Measurements from ENCODE around the gene TMSB15B. TPM values are rescaled to one million over a fixed set of nuclear protein-coding genes. Genes with fewer than 3 reads are reported as not detected.
"Not testable (repeated sequence)": the region's sequence is repeated elsewhere in the genome, so short reads cannot be mapped to it uniquely, and the experiment has no call there.

TMSB15B gene
- total and polyA plus RNA-seq, 4 experiments from 2014 or later, result 4.5 to 6.5 (median 6.3) TPM

- intact Hi-C loops (cut with micrococcal nuclease), result no loop called here
- Histone ChIP-seq H3K36me3 (ENCODE audit: insufficient read depth, low read length) (no peaks in the 10 kb centered on the region), H3K27ac (ENCODE audit: low read depth, low read length) (no peak overlapping the region), H3K9me3 (ENCODE audit: control insufficient read depth in 1 of 2, low read length in 2 of 2) (no peaks in the 10 kb centered on the region), H3K27me3 (ENCODE audit: insufficient read depth, low read length) (no peaks in the 10 kb centered on the region), H3K4me3 (ENCODE audit: low read length in 2 of 2) (no peak overlapping the region), H3K4me1 (ENCODE audit: insufficient read depth, low read length) (no peaks in the 10 kb centered on the region)
- Mint-ChIP-seq H3K36me3 (no peaks in the 10 kb centered on the region), H3K4me1 (no peaks in the 10 kb centered on the region), H3K9me3 (no peaks in the 10 kb centered on the region), H3K27ac (no peak overlapping the region), H3K27me3 (no peaks in the 10 kb centered on the region), H3K4me3 (no peak overlapping the region)
- CTCF ChIA-PET (ENCODE audit: partially characterized antibody), result no interaction called here
- DNase-seq, result no peak
- POLR2A ChIA-PET (ENCODE audit: partially characterized antibody), result no interaction called here
Measured at GRCh38 chrX:103954259-103954658, 8.2 kb upstream of the TMSB15B start.

GRCh38 chrX:103960599-103960998 is 1.8 kb upstream of the TMSB15B start:
- H3K27ac Mint-ChIP-seq; H3K36me3 ChIP-seq (ENCODE audit: insufficient read depth, low read length); H3K9me3 ChIP-seq (ENCODE audit: control insufficient read depth in 1 of 2, low read length in 2 of 2); H3K4me1 ChIP-seq (ENCODE audit: insufficient read depth, low read length); H3K27me3 Mint-ChIP-seq; H3K4me3 ChIP-seq (ENCODE audit: low read length in 2 of 2); CTCF ChIA-PET (ENCODE audit: partially characterized antibody); H3K36me3 Mint-ChIP-seq; H3K27me3 ChIP-seq (ENCODE audit: insufficient read depth, low read length); H3K4me3 Mint-ChIP-seq; H3K27ac ChIP-seq (ENCODE audit: low read depth, low read length); intact Hi-C loops (cut with micrococcal nuclease); DNase-seq; POLR2A ChIA-PET (ENCODE audit: partially characterized antibody); H3K4me1 Mint-ChIP-seq; H3K9me3 Mint-ChIP-seq: not testable (repeated sequence)

- H3K27me3 ChIP-seq (ENCODE audit: insufficient read depth, low read length); H3K4me1 Mint-ChIP-seq; H3K27ac ChIP-seq (ENCODE audit: low read depth, low read length); H3K36me3 Mint-ChIP-seq; H3K27ac Mint-ChIP-seq; H3K4me3 ChIP-seq (ENCODE audit: low read length in 2 of 2); H3K9me3 Mint-ChIP-seq; POLR2A ChIA-PET (ENCODE audit: partially characterized antibody); H3K4me1 ChIP-seq (ENCODE audit: insufficient read depth, low read length); H3K36me3 ChIP-seq (ENCODE audit: insufficient read depth, low read length); H3K27me3 Mint-ChIP-seq; intact Hi-C loops (cut with micrococcal nuclease); H3K9me3 ChIP-seq (ENCODE audit: control insufficient read depth in 1 of 2, low read length in 2 of 2); DNase-seq; CTCF ChIA-PET (ENCODE audit: partially characterized antibody); H3K4me3 Mint-ChIP-seq: not testable (repeated sequence)
Measured at GRCh38 chrX:103983508-103983907, 21.1 kb downstream of the TMSB15B start.

- no peak overlapping the region for H3K27ac Mint-ChIP-seq
- no peaks in the 10 kb centered on the region for H3K4me1 Mint-ChIP-seq
- Histone ChIP-seq H3K9me3 (ENCODE audit: control insufficient read depth in 1 of 2, low read length in 2 of 2) (no peaks in the 10 kb centered on the region), H3K27ac (ENCODE audit: low read depth, low read length) (no peak overlapping the region), H3K4me1 (ENCODE audit: insufficient read depth, low read length) (no peaks in the 10 kb centered on the region), H3K36me3 (ENCODE audit: insufficient read depth, low read length) (no peaks in the 10 kb centered on the region), H3K4me3 (ENCODE audit: low read length in 2 of 2) (no peak overlapping the region), H3K27me3 (ENCODE audit: insufficient read depth, low read length) (no peaks in the 10 kb centered on the region)
- intact Hi-C loops (cut with micrococcal nuclease), result no loop called here
- DNase-seq, result no peak
- no peaks in the 10 kb centered on the region for H3K36me3 Mint-ChIP-seq
- H3K4me3 Mint-ChIP-seq, result no peak overlapping the region
- CTCF ChIA-PET (ENCODE audit: partially characterized antibody), result no interaction called here
- peaks cover 0 to 5% of the 10 kb centered on the region in 2 donors for H3K27me3 Mint-ChIP-seq
- POLR2A ChIA-PET (ENCODE audit: partially characterized antibody), result no interaction called here
- peaks cover 0 to 2% (median 0%) of the 10 kb centered on the region in 8 donors for H3K9me3 Mint-ChIP-seq
Measured at GRCh38 chrX:103999234-103999633, 36.8 kb downstream of the TMSB15B start.

DNA sequence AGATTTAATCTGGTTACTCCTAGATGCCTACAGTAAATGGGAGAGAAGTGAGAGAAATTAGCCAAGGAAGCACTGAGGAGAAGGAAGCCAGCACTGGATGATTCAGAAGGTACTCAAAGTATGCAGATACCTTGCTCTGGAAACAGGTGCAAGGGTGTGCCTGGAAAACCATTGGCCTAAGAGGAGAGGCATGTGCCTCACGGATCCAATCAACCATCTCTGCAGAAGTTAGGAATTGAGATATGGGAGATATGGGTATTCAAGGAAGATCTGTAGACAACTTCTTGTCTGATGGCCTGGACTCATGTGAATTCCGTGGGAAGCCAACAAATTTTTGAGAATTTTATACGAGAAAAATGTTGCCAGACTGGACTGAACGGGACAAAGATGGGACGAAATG is 46.4 kb downstream of the TMSB15B start:
- no peak overlapping the region for H3K27ac ChIP-seq (ENCODE audit: low read depth, low read length)
- H3K4me1 ChIP-seq (ENCODE audit: insufficient read depth, low read length), result no peaks in the 10 kb centered on the region
- no peaks in the 10 kb centered on the region for H3K27me3 ChIP-seq (ENCODE audit: insufficient read depth, low read length)
- H3K4me3 ChIP-seq (ENCODE audit: low read length in 2 of 2), result no peak overlapping the region
- Mint-ChIP-seq H3K27ac (no peak overlapping the region), H3K4me3 (no peak overlapping the region), H3K27me3 (peaks cover 0 to 9% of the 10 kb centered on the region in 2 donors), H3K4me1 (no peaks in the 10 kb centered on the region), H3K9me3 (no peaks in the 10 kb centered on the region), H3K36me3 (no peaks in the 10 kb centered on the region)
- ChIA-PET POLR2A (ENCODE audit: partially characterized antibody) (no interaction called here), CTCF (ENCODE audit: partially characterized antibody) (no interaction called here)
- H3K9me3 ChIP-seq (ENCODE audit: control insufficient read depth in 1 of 2, low read length in 2 of 2), result no peaks in the 10 kb centered on the region
- intact Hi-C loops (cut with micrococcal nuclease), result no loop called here
- H3K36me3 ChIP-seq (ENCODE audit: insufficient read depth, low read length), result no peaks in the 10 kb centered on the region
- DNase-seq, result no peak

DNA sequence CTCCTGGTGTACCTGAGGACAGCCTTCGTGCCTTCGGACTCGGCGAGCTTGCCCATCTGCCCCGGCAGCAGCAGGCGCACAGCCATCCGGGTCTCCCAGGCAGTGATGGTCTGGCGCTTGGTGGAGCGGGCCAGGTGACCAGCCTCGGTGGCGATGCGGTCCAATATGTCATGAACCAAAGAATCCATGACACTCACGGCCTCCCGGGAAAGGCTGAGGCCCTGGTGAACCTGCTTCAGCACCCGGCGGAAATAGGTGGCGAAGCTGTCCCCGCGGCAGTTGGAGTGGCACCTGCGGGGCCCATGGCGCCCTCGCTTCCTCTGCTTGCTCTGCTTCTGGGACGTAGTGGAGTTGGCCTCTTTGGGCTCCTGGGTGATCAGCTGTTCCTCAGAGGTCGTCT is 50.7 kb downstream of the TMSB15B start:
- DNase-seq, result no peak
- H3K9me3 ChIP-seq (ENCODE audit: control insufficient read depth in 1 of 2, low read length in 2 of 2), result no peaks in the 10 kb centered on the region
- no peak overlapping the region for H3K4me3 Mint-ChIP-seq
- POLR2A ChIA-PET (ENCODE audit: partially characterized antibody), result no interaction called here
- peaks cover 0 to 5% of the 10 kb centered on the region in 2 donors for H3K27me3 Mint-ChIP-seq
- CTCF ChIA-PET (ENCODE audit: partially characterized antibody), result no interaction called here
- no peaks in the 10 kb centered on the region for H3K36me3 ChIP-seq (ENCODE audit: insufficient read depth, low read length)
- H3K36me3 Mint-ChIP-seq, result no peaks in the 10 kb centered on the region
- H3K27me3 ChIP-seq (ENCODE audit: insufficient read depth, low read length), result no peaks in the 10 kb centered on the region
- no peak overlapping the region for H3K4me3 ChIP-seq (ENCODE audit: low read length in 2 of 2)
- no peak overlapping the region for H3K27ac Mint-ChIP-seq
- no peak overlapping the region for H3K27ac ChIP-seq (ENCODE audit: low read depth, low read length)
- H3K4me1 ChIP-seq (ENCODE audit: insufficient read depth, low read length), result no peaks in the 10 kb centered on the region
- no peaks in the 10 kb centered on the region for H3K4me1 Mint-ChIP-seq
- intact Hi-C loops (cut with micrococcal nuclease), result no loop called here
- no peaks in the 10 kb centered on the region for H3K9me3 Mint-ChIP-seq

GRCh38 chrX:104013606-104014005 is 51.2 kb downstream of the TMSB15B start, which contains the start of gene H2BW1:
H2BW1 (minus strand) TSS chrX:104013708; CDS start chrX:104013576, 132 bp downstream.
- no peak within 1 kb of the TSS for H3K27ac ChIP-seq (ENCODE audit: low read depth, low read length)
- H3K4me1 ChIP-seq (ENCODE audit: insufficient read depth, low read length), result no peaks in the 10 kb centered on the region
- H3K9me3 Mint-ChIP-seq, result no peaks in the 10 kb centered on the region
- H3K36me3 Mint-ChIP-seq, result no peaks in the 10 kb centered on the region
- peaks cover 0 to 5% of the 10 kb centered on the region in 2 donors for H3K27me3 Mint-ChIP-seq
- H3K27ac Mint-ChIP-seq, result no peak within 1 kb of the TSS
- no peak for DNase-seq
- CTCF ChIA-PET (ENCODE audit: partially characterized antibody), result no interaction called here
- no peaks in the 10 kb centered on the region for H3K27me3 ChIP-seq (ENCODE audit: insufficient read depth, low read length)
- POLR2A ChIA-PET (ENCODE audit: partially characterized antibody), result no interaction called here
- H3K36me3 ChIP-seq (ENCODE audit: insufficient read depth, low read length), result no peaks in the 10 kb centered on the region
- no peak within 1 kb of the TSS for H3K4me3 ChIP-seq (ENCODE audit: low read length in 2 of 2)
- intact Hi-C loops (cut with micrococcal nuclease), result no loop called here
- H3K9me3 ChIP-seq (ENCODE audit: control insufficient read depth in 1 of 2, low read length in 2 of 2), result no peaks in the 10 kb centered on the region
- H3K4me1 Mint-ChIP-seq, result no peaks in the 10 kb centered on the region
- no peak within 1 kb of the TSS for H3K4me3 Mint-ChIP-seq

DNA sequence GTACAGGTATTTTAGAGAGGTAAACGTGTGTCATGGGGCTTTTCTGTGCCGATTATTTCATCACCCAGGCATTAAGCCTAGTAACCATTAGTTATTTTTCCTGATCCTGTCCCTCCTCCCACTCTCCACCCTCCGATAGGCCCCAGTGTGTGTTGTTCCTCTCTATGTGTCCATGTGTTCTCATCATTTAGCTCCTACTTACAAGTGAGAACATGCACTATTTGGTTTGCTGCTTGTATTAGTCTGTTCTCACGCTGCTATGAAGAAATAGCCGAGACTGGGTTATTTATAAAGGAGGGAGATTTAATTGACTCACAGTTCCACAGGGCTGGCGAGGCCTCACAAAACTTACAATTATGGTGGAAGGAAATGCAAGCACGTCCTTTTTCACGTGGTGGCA is 53.1 kb downstream of the TMSB15B start:
- H3K36me3 Mint-ChIP-seq; DNase-seq; H3K27me3 ChIP-seq (ENCODE audit: insufficient read depth, low read length); H3K4me3 Mint-ChIP-seq; H3K36me3 ChIP-seq (ENCODE audit: insufficient read depth, low read length); CTCF ChIA-PET (ENCODE audit: partially characterized antibody); H3K4me1 ChIP-seq (ENCODE audit: insufficient read depth, low read length); H3K27ac ChIP-seq (ENCODE audit: low read depth, low read length); H3K27me3 Mint-ChIP-seq; POLR2A ChIA-PET (ENCODE audit: partially characterized antibody); H3K27ac Mint-ChIP-seq; H3K9me3 Mint-ChIP-seq; H3K9me3 ChIP-seq (ENCODE audit: control insufficient read depth in 1 of 2, low read length in 2 of 2); H3K4me1 Mint-ChIP-seq; intact Hi-C loops (cut with micrococcal nuclease); H3K4me3 ChIP-seq (ENCODE audit: low read length in 2 of 2): not testable (repeated sequence)
